Kidney (tissue), 14 donors: Measurements from ENCODE around the gene UVSSA. TPM values are rescaled to one million over a fixed set of nuclear protein-coding genes. Genes with fewer than 3 reads are reported as not detected.
"Not testable (repeated sequence)": the region's sequence is repeated elsewhere in the genome, so short reads cannot be mapped to it uniquely, and the experiment has no call there.

ENCODE experiments used
- DNase-seq, 5 donors: peaks; one replicate each; pipeline ENCODE4 v3.0.0-alpha.2; 2013 to 2020
- FAIRE-seq: peaks from 2 replicates; lab custom pipeline; 2012; peaks lifted over from hg19 to GRCh38; lab: Jason Lieb, UNC
- H3K27ac ChIP-seq, 2 donors: one replicate each; pipeline ENCODE4 v1.7.0; 2013; ENCODE audit warnings: low read depth in 2 of 2, low read length in 2 of 2, inconsistent platforms in 1 of 2
- H3K27me3 ChIP-seq: one replicate; pipeline ENCODE4 v1.7.1; 2013; ENCODE audit warnings: low read length, inconsistent platforms; ENCODE audit not compliant: control insufficient read depth, insufficient read depth
- H3K36me3 ChIP-seq, 3 donors: one replicate each; pipeline versions ENCODE4 v1.7.0 to v1.7.1; 2013; ENCODE audit warnings: low read length in 3 of 3, control low read depth in 1 of 3, inconsistent platforms in 1 of 3; ENCODE audit not compliant: insufficient read depth in 3 of 3, control insufficient read depth in 2 of 3
- H3K4me1 ChIP-seq, 3 donors: one replicate each; pipeline versions ENCODE4 v1.7.0 to v1.7.1; 2013; ENCODE audit warnings: low read length in 3 of 3, inconsistent platforms in 1 of 3, low read depth in 1 of 3; ENCODE audit not compliant: control insufficient read depth in 2 of 3, insufficient read depth in 2 of 3
- H3K4me3 ChIP-seq, 3 donors: one replicate each; pipeline versions ENCODE4 v1.7.0 to v1.8.1; 2013; ENCODE audit warnings: low read length in 3 of 3, control low read depth in 1 of 3, inconsistent platforms in 1 of 3
- H3K9ac ChIP-seq, 3 donors: one replicate each; pipeline versions ENCODE4 v1.7.0 to v1.7.1; 2013; ENCODE audit warnings: low read length in 3 of 3, control low read depth in 1 of 3, inconsistent platforms in 1 of 3
- H3K9me3 ChIP-seq, 3 donors: one replicate each; pipeline versions ENCODE4 v1.7.0 to v1.7.1; 2013; ENCODE audit warnings: low read length in 3 of 3, control low read depth in 1 of 3, inconsistent platforms in 1 of 3; ENCODE audit not compliant: control insufficient read depth in 2 of 3, insufficient read depth in 1 of 3
- intact Hi-C: fragments of 100-400 bp; cut with DNase I; formaldehyde crosslinking; loops from one replicate; pipeline ENCODE4 v1.11.1; 2022
- polyA plus RNA-seq: library from polyadenylated mRNA; stranded (reverse); fragments of 350-450 nt; fragmentation: Illumina TruSeq; extraction: RNeasy Lipid Tissue Mini Kit (QIAGEN cat#74804); gene quantifications from one replicate; pipeline ENCODE4 v1.2.3, GENCODE V29; 2014; ENCODE audit warnings: low read depth, low replicate concordance; ENCODE audit not compliant: insufficient read depth
- total RNA-seq: library from RNA; stranded (reverse); fragmentation: NEBNext Ultra II Directional; extraction: Animal tissue kit (Norgen Biotek cat#: 25700); gene quantifications from one replicate; pipeline ENCODE4 v1.2.1, GENCODE V29; 2021
- TF ChIP-seq, protein P1 (sequence below): IDR thresholded peaks from 3 replicates; pipeline ENCODE4 v1.5.1; 2012; ENCODE audit warnings: mild to moderate bottlenecking, moderate library complexity, borderline replicate concordance; ENCODE audit not compliant: insufficient read depth; ENCODE audit errors: extremely low read depth
- donor health status: control.
- donor health status: control.
- donor health status: control.
- donor health status: control.
- donor health status: control.
- donor health status: DM: yes; HTN: yes; CAD: no.
- donor health status: Normal renal cell carcinoma (clear cell type).

Gene UVSSA
- total and polyA plus RNA-seq, 2 donors from 2014 or later, result 5.2 to 32.5 TPM

DNA sequence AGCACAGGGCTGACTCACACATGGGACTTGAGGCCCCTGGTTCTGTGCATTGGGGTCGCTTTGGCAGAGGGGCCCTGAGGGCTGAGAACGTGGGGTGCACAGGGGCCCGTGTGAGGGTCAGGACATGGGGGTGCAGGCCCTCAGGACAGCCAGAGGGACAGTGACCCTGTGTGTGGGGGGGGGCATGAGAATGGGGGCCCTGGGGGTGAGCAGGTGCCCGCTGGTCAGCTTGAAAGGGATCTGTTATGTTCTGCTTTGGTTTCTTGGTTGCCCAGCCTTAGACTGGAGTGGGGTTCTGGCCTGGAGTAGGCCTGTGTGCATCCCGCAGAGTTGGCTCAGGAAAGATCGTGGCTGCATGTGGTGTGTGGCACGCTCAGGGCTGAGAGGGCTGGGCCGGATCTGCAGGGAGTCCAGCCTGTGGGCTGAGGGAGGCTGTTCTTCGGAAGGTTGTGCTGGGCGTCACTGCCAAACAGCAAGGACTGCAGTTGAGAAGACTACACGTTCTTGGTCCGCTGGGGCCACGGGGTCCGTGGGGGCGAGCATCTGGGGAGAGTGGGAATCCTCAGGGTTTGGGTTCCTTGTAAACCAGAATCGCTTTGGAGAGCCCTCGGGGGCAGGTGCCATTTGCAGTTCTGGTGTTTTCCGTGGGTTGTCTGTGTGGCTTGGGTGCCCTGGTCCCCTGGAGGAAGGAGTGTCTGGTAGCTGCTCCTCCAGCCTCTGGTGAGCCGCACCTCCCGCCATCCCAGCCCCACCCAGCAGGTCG lies 15.2 kb upstream of the UVSSA start:
- peak in 2 of 5 donors; percentile 28 to 66 for DNase-seq
- FAIRE-seq, result no peak
- intact Hi-C loops, result no loop called here
- H3K9ac ChIP-seq, result no peak overlapping the region
- no peak overlapping the region for H3K4me3 ChIP-seq
- H3K36me3 ChIP-seq, result peaks cover 4 to 21% (median 14%) of the 10 kb centered on the region in 3 donors
- H3K9me3 ChIP-seq, result no peaks in the 10 kb centered on the region
- no peak overlapping the region for H3K27ac ChIP-seq
- no peaks in the 10 kb centered on the region for H3K27me3 ChIP-seq
- TF ChIP-seq, protein P1, sequence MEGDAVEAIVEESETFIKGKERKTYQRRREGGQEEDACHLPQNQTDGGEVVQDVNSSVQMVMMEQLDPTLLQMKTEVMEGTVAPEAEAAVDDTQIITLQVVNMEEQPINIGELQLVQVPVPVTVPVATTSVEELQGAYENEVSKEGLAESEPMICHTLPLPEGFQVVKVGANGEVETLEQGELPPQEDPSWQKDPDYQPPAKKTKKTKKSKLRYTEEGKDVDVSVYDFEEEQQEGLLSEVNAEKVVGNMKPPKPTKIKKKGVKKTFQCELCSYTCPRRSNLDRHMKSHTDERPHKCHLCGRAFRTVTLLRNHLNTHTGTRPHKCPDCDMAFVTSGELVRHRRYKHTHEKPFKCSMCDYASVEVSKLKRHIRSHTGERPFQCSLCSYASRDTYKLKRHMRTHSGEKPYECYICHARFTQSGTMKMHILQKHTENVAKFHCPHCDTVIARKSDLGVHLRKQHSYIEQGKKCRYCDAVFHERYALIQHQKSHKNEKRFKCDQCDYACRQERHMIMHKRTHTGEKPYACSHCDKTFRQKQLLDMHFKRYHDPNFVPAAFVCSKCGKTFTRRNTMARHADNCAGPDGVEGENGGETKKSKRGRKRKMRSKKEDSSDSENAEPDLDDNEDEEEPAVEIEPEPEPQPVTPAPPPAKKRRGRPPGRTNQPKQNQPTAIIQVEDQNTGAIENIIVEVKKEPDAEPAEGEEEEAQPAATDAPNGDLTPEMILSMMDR, result no peak
- H3K4me1 ChIP-seq, result peaks cover 0 to 14% (median 0%) of the 10 kb centered on the region in 3 donors

GRCh38 chr4:1332686-1333085 lies 14.3 kb upstream of the UVSSA start:
- FAIRE-seq, result no peak

DNA sequence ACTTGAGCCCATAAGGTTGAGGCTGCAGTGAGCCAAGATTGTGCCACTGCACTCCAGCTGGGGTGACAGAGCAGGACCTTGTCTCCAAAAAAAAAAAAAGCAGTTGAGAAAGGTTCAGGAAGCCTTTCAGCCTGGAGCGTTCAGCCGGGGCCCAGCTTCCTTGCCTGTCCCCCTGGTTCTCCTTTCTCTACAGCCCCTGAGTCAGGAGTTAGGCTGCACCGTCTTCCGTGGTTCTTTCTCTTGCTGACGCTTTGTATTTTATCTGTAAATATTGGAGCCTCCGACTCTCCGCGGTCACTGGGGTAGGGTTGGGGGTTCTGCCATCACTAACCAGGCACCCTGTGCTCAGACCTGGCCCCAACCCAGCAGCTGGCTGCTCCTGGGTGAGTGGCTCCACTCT lies 13.8 kb upstream of the UVSSA start:
- no peaks in the 10 kb centered on the region for H3K9me3 ChIP-seq
- intact Hi-C loops, result no loop called here
- peaks cover 0 to 14% (median 0%) of the 10 kb centered on the region in 3 donors for H3K4me1 ChIP-seq
- no peaks in the 10 kb centered on the region for H3K27me3 ChIP-seq
- DNase-seq (peak in 2 of 5 donors; percentile 16 to 49), FAIRE-seq (no peak)
- TF ChIP-seq, protein P1, result no peak
- H3K4me3 ChIP-seq, result no peak overlapping the region
- H3K9ac ChIP-seq, result no peak overlapping the region
- H3K27ac ChIP-seq, result no peak overlapping the region
- H3K36me3 ChIP-seq, result peaks cover 4 to 30% (median 24%) of the 10 kb centered on the region in 3 donors

More at GRCh38 chr4:1332686-1333085, 14.3 kb upstream of the UVSSA start:
- no peak overlapping the region for H3K27ac ChIP-seq
- no peak overlapping the region for H3K9ac ChIP-seq
- peaks cover 4 to 30% (median 23%) of the 10 kb centered on the region in 3 donors for H3K36me3 ChIP-seq
- no peaks in the 10 kb centered on the region for H3K27me3 ChIP-seq
- H3K9me3 ChIP-seq, result no peaks in the 10 kb centered on the region
- intact Hi-C loops, result no loop called here
- H3K4me1 ChIP-seq, result peaks cover 0 to 14% (median 0%) of the 10 kb centered on the region in 3 donors
- TF ChIP-seq, protein P1, result no peak
- H3K4me3 ChIP-seq, result no peak overlapping the region
- DNase-seq, result peak in 2 of 5 donors; percentile 24 to 73

DNA sequence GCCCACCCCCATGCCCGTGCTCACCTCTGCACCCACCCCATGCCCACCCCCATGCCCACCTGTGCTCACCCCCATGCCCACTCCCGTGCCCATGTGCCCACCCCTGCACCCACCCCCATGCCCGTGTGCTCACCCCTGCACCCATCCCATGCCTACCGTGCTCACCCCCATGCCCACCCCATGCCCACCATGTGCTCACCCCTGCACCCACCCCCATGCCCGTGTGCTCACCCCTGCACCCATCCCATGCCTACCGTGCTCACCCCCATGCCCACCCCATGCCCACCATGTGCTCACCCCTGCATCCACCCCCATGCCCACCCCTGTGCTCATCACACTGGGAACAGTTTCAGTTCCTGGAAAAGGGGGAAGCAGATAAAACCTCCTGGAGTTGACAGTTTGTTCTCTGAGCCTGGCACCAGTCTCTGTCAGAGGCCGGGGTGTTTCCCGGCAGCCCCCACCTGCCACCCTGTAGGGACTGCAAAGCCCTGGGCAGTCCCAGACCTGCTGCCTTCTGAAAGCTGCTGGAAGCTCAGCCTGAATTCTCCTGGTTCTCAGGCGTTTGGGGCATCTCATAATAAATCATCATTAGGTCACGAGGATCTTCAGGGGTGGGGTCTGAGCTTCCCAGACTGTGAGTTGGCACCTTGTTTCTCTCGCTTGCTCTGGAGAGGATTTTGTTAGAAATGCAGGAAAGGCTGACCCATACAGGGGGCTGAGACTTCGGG lies 13.0 kb upstream of the UVSSA start:
- H3K36me3 ChIP-seq, result peaks cover 4 to 30% (median 27%) of the 10 kb centered on the region in 3 donors
- H3K27me3 ChIP-seq, FAIRE-seq, H3K9ac ChIP-seq, H3K9me3 ChIP-seq, H3K27ac ChIP-seq, intact Hi-C loops, H3K4me3 ChIP-seq: not testable (repeated sequence)
- peak in 2 of 5 donors; percentile 5 to 39 for DNase-seq
- H3K4me1 ChIP-seq, result peaks cover 0 to 13% (median 0%) of the 10 kb centered on the region in 3 donors
